HG02588 (cell line): ENCODE measurements around the gene FRS3.
A peak's percentile ranks its signal among the peaks of the same experiment; 100 is the strongest.

Experiments used
- ATAC-seq: cut with Tn5 transposase; IDR thresholded peaks from one replicate; pipeline ENCODE4 v1.9.1; 2021; ENCODE audit warnings: mild to moderate bottlenecking, moderate library complexity; ENCODE audit not compliant: unreplicated experiment

FRS3 gene

DNA sequence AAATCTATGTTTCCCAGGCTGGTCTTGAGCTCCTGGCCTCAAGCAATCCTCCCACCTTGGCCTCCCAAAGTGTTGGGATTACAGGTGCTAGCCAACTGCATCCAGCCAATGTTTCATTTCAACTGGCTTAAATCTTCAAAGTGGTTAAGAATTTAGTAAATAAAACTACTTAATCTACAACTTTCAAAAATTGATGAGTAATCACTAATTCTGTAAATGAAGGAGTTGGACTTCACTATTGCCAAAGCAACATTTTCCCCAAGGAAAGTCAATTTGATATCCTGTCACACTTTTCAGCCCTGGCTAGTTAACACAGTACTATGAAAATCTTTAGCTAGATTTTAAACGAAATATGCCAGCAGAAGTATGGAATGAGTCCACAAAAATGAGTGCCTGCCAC is 11.6 kb upstream of the FRS3 start:
- no peak for ATAC-seq

- ATAC-seq, result no peak
These were observed 10.3 kb upstream of the FRS3 start for GRCh38 chr6:41790045-41790444.

GRCh38 chr6:41789390-41789724 is 9.7 kb upstream of the FRS3 start:
- ATAC-seq, result no peak

DNA sequence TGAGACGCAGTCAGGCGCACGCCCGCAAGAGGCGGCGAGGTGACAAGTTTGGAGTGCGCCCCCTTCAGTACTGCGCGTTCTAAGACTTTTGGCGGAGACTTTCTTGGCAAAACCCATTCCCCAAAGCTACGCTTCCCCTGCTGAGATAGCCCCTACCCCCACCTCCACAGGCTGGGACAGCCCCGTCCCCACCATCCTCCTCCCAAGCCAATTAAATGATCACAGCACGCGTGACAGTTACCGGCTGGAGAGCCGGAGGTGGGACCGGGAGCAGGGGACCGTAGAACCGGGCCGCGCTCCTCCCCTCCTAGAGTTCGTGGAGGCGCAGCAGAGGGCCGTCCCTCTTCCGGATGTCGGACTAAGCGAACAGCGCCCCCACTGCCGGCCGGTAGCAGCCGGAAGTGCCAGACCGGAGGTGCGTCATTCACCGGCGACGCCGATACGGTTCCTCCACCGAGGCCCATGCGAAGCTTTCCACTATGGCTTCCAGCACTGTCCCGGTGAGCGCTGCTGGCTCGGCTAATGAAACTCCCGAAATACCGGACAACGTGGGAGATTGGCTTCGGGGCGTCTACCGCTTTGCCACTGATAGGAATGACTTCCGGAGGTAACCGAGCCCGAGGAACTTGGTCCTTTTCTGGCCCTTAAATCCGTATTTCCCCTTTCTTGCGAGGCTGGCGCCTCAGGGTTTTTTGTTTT is 7.7 kb upstream of the FRS3 start, which contains the start of gene TOMM6:
TOMM6 (plus strand) TSS at position 476 of the 699 bp plus-strand sequence; CDS start at position 480, 4 bp downstream.
- peak; percentile 72 for ATAC-seq

DNA sequence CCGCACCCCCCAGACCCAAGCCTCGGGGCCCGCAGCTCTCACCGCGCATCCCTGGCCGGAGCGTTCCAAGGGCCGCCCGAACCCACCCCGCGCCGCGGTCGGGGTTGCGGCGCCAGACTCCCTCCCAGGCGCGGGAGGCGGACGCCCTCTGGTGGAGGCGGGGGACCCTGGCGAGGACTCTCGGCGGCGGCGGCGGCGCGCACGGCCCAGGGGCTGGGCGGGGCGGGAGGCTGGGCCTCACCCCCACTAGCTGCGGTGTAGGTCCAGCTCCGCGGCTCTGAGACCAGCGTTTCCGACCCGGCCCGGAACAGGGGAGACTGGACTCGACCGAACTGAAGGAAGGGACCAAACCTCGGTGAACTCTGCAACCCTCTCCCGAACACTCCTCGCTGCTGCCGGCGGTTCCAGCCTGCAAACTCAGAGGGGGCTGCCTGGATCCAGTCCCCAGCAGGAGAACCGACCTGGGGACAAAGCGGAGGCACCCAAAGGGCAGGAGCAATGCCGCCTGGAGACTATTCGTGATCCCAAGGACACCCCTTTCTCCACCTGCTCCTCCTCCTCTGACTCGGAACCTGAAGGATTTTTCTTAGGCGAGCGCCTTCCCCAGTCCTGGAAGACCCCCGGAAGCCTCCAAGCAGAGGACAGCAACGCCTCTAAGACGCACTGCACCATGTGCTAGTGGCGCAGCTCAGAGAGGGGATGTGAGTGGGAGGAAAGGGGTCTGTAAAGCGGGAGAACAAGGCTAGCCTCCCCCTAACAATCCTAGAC is 6.9 kb upstream of the FRS3 start:
- peak; percentile 62 for ATAC-seq

DNA sequence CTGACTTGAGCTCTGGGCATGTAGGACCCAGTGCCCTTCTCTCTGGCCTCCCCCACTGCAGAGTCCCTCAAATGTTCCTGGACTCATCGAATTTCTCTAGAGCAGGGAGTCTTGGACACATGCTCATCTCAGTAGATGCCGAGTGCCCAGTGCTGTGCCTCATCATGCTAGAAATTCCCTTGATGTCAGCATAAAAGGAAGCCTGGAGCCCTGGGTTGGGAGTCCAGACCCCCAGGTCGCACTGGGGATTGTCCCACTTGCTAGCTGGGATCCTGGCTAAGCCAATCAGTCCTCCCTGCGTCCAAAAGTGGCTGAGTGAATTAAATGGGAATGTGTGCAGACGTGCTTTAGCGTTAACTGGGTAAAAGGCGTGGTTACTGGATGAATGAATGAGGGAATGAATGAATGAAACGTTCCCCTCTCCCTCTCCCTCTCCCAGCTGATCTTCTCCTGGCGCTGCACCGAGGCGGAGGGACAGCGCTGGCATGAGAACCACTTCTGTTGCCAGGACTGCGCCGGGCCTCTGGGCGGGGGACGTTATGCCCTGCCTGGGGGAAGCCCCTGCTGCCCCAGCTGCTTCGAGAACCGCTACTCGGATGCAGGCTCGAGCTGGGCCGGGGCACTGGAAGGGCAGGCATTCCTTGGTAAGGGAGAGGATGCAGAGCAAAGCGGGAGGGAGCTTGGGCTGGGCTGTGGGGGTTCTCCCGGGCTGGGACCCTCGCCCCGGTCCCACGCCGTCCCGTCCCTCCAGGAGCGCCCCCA is 6.2 kb upstream of the FRS3 start:
- ATAC-seq, result no peak

DNA sequence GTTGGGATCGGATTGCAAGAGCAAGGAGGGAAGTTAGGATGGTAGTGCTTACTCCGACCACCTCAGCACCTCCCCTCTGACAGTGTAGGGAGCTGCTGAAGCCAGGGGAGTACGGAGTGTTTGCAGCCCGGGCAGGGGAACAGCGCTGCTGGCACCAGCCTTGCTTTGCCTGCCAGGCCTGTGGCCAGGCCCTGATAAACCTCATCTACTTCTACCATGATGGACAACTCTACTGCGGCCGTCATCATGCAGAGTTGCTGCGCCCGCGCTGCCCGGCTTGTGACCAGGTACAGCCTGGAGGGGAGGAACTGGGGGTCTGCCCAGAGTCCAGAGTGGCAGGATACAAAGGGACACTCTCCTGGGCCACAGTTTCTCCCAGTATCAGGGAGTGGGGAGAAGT is 5.6 kb upstream of the FRS3 start:
- no peak for ATAC-seq

DNA sequence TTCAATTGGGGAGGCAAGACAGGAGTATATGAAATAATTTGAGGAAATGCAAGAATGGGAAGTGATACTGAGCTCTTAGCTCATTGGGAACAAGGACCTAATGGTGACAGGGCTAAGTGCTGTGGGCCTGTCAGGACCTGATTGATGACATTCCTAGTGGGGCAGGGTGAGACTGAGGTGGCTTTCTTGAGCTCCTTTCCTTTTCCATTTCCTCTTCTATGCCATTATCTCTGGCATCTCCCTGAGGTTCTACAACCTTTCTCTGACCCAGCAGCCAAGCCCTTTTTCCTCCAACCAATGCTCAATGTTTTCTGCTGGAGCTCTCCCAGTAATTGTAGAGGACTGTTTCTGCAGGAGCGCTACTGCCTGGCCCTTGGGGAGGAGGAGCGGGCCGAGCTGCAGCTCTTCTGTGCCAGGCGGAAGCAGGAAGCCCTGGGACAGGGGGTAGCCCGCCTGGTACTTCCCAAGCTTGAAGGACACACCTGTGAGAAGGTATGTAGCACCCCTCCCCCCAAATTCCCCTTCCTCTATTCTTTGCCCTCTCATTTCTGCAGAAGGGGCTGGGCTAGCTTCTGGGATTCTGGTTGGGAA is 5.0 kb upstream of the FRS3 start:
- ATAC-seq, result no peak

DNA sequence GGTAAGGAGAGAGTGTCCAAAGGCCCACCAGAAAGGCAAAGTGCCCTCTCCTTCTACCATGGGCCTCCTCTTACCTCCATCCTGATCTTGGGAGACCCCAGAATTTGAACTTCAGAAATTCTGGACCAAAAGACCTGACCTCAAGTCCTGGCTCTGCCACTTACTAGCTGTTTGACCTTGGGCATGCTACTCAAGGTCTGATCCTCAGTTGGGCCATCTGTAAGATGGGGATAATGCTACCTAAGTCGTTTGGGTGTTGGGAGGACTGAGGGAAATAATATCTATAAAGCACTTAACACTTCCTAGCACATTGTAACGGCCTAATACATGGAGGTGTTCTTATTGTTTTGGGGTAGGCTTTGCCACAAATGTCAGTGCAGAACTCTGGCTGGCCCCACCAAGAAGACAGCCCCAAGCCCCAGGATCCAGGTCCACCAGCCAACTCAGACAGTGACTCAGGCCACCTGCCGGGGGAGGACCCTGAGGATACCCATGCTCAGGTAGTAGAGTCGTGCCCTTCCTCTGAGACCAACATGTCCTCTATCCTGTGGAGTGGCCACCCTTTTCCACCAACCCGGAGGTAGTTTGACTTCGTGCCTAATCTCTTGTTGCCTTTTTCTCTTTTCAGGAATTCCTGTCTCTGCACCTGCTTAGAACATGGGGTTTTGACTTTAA is 3.5 kb upstream of the FRS3 start:
- ATAC-seq, result no peak

DNA sequence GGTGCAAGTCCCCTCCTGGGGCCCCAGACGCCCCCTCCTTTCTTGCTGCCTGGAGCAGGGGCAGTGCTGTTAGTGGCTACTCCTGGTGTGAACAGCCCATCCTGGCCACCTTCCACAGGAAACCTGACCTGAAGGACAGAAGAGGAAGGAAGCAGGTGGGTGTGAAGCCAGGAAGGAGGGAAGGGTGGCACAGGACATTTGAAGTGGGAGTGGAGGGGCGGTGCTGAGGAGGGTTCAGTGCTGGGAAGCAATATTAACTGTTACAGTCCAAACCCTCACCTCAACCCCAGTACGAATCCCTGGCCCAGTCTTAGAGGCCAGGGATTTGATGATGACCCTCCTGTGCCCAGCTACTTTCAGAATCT is 1.6 kb upstream of the FRS3 start:
- no peak for ATAC-seq

- no peak for ATAC-seq
These were observed 1.1 kb upstream of the FRS3 start, which contains the start of gene PRICKLE4 for GRCh38 chr6:41780551-41781365. Gene PRICKLE4 (plus strand): TSS chr6:41780782. CDS start chr6:41783474, 2,692 bp downstream.

DNA sequence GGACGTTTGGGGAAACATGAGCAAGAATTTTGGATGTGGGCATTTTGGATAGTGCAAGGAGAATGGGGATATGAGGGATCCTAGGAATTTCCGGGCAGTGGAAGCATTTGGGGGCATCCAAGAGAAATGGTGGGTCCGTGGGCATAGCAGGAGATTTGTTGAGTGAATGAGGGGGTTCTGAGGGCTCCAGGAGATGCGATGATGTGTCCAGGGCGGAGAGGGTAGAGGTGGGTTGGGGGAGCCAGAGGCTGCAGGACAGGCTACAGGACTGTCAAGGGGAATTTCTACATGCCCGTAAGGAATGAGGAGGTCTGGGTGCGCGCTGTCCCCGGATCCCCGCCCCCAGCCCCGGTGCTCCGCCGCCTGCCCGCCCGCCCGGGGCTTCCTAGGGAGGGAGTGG is 364 bp downstream of the FRS3 start:
- no peak for ATAC-seq

- ATAC-seq, result no peak
These were observed 805 bp downstream of the FRS3 start for GRCh38 chr6:41778895-41779294.

DNA sequence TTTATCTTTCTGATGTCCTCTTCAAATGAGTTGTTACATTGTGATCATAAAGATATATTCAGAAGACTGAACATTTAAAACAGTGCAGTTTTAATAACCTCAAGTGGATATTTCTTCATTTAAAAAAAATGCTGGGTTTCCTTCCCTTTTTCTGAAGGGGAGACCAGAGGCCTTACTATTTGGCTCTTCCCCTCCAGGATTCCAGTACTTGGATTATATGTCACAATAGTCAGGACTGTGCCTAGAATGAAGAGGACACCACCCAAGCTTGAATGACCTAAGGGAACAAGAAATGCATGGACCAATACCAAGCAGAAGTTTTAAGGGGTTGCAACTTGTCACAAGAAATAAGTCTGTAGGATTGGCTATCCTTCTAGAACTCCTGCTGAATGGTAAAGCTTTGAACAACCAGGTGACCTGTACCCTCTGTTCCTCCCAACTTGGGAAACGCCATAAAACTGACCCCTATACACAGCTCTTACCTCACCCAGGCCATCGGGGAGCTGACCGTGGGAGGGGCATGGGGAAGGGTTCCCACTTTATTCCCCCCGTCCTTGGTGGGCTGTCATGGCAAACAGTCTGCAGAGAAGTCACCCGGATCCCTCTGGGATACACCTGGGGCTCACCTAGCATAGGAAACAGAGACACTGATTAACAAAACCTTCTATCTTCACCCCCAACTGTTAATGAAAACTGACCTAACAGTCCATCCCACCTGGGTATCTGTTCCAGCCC is 2.0 kb downstream of the FRS3 start:
- ATAC-seq, result no peak

DNA sequence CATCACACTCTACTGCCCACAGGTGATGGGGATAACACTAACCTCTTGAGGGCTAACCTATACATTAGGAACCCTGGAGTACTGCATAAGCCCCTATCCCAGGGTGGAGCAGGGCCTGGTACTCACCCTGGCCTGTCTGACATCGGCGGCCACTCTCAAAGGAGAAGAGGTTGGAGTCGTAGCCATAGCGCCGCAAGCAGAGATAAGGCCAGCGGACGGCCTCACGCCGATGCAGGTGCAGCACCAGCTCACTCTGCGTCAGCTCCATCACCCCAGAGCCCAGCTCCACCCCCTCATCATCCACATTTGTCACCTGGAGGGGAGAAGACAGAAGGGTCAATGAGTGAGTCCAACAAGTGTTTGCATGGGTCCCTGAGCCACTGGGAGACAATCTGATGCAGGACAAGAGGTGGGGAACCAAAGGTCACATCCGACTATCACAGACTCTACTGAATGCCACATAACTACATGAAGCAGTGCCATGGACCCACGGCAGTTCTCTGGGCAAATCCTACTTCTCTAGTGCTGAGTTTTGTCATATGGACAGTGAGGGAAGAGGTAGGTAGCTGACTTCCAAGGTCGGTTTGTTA is 4.3 kb downstream of the FRS3 start:
- ATAC-seq, result no peak

GRCh38 chr6:41774841-41775240 is 4.9 kb downstream of the FRS3 start:
- no peak for ATAC-seq

- ATAC-seq, result no peak
These were observed 8.4 kb downstream of the FRS3 start for GRCh38 chr6:41771058-41771983.
